ENCODE results near the gene WDR64. TPM values are rescaled to one million over a fixed set of nuclear protein-coding genes. Genes with fewer than 3 reads are reported as not detected.

Gene WDR64
- total and polyA plus RNA-seq, 7 donors = 0.09 TPM; not detected in 6

DNA sequence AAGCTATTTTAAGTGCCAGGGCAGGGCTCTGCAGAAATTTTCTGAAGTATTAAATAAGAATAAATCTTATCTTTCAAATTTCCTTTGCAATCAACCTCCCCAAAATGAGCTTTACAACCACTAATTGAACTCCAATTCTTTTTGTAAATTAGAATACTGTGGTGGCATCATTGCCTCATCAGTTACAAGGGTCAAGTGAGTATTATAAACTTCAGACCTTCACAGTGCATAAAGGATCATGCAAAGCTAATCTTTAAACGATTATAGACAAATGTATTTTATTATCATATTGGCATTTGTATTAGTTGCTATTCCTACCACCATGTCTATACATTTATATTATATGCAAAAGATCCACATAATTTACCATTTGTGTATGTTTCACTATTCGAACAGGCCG is 19.1 kb upstream of the WDR64 start:
- Histone ChIP-seq H3K27ac (no peak overlapping the region), H3K27me3 (no peaks in the 10 kb centered on the region), H3K4me3 (no peak overlapping the region), H3K4me1 (peaks cover 0 to 20% (median 8%) of the 10 kb centered on the region in 4 donors), H3K9me3 (no peaks in the 10 kb centered on the region), H3K36me3 (peaks cover 0 to 7% (median 0%) of the 10 kb centered on the region in 4 donors)
- DNase-seq = no peak
- intact Hi-C loops (cut with DNase I) = no loop called here
- TF ChIP-seq, protein P1, sequence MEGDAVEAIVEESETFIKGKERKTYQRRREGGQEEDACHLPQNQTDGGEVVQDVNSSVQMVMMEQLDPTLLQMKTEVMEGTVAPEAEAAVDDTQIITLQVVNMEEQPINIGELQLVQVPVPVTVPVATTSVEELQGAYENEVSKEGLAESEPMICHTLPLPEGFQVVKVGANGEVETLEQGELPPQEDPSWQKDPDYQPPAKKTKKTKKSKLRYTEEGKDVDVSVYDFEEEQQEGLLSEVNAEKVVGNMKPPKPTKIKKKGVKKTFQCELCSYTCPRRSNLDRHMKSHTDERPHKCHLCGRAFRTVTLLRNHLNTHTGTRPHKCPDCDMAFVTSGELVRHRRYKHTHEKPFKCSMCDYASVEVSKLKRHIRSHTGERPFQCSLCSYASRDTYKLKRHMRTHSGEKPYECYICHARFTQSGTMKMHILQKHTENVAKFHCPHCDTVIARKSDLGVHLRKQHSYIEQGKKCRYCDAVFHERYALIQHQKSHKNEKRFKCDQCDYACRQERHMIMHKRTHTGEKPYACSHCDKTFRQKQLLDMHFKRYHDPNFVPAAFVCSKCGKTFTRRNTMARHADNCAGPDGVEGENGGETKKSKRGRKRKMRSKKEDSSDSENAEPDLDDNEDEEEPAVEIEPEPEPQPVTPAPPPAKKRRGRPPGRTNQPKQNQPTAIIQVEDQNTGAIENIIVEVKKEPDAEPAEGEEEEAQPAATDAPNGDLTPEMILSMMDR (IDR thresholded peaks at IDR 0.05) = no peak
- TF ChIP-seq POLR2A (IDR thresholded peaks at IDR 0.05) (no peak), EP300 (IDR thresholded peaks at IDR 0.05) (no peak), POLR2AphosphoS5 (IDR thresholded peaks at IDR 0.05) (no peak)
- 84 to 90% methylated on average over 3 of the region's 3 CpGs for WGBS, 2 donors

DNA sequence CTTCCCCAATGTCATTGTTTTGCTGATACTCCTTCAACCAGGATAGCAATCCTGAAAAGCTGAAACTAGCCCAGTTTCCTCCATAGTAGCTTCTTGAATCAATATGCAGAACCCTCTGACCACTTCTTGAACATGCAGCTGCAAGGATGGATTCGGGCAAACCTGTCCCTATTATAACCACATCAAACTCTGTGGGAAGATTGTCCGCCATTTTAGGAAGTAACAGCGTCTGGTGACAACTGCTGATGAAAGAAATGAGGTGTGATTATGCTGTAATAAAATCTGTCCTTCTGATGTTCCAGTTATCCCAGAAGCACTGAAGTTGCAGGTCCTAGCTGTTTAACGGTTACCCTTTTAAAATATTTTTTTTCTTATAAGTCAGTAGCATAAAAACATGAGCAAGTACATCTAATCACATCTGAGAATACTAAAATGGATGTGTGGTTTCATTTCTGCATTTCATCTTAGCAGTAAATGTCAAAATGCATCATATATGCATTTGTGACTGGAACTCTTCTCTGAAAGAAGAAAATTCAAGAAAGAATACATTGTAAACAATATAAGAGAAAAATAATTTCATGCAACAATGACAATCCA is 16.4 kb upstream of the WDR64 start:
- no peaks in the 10 kb centered on the region for H3K27me3 ChIP-seq
- DNase-seq = no peak
- no peak overlapping the region for H3K27ac ChIP-seq
- WGBS, 2 donors = 63 to 86% methylated on average over 4 of the region's 4 CpGs
- TF ChIP-seq POLR2AphosphoS5 (IDR thresholded peaks at IDR 0.05) (no peak), EP300 (IDR thresholded peaks at IDR 0.05) (no peak), POLR2A (IDR thresholded peaks at IDR 0.05) (no peak)
- TF ChIP-seq, protein P1 (IDR thresholded peaks at IDR 0.05) = no peak
- no peak overlapping the region for H3K4me3 ChIP-seq
- H3K9me3 ChIP-seq = no peaks in the 10 kb centered on the region
- intact Hi-C loops (cut with DNase I) = no loop called here
- peaks cover 0 to 33% (median 20%) of the 10 kb centered on the region in 4 donors for H3K4me1 ChIP-seq
- H3K36me3 ChIP-seq = peaks cover 0 to 7% (median 0%) of the 10 kb centered on the region in 4 donors

DNA sequence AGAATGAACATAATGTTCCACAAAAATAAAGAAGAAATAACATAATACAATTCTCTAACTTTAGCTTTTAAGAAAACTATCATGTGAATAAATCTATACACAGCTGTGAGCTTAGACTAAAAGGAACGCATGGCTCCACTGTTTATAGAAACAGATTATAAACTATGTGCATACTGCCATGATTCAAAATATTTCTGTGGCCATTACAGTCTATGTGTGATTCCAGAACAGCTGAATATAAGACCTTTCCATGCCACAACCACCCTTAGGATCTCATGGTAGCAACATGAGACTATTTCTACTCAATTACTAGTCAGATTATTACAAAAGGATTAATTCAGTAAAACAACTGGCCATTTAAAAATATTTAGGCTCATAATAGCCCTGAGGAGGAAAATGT is 15.8 kb upstream of the WDR64 start:
- Histone ChIP-seq H3K9me3 (no peaks in the 10 kb centered on the region), H3K27ac (no peak overlapping the region), H3K4me1 (peaks cover 0 to 37% (median 20%) of the 10 kb centered on the region in 4 donors), H3K36me3 (peaks cover 0 to 7% (median 0%) of the 10 kb centered on the region in 4 donors), H3K27me3 (no peaks in the 10 kb centered on the region), H3K4me3 (no peak overlapping the region)
- 63 to 76% methylated on average over 1 of the region's 1 CpG for WGBS, 2 donors
- intact Hi-C loops (cut with DNase I) = no loop called here
- no peak for DNase-seq
- no peak for TF ChIP-seq EP300 (IDR thresholded peaks at IDR 0.05)
- TF ChIP-seq, protein P1 (IDR thresholded peaks at IDR 0.05) = no peak
- TF ChIP-seq POLR2A (IDR thresholded peaks at IDR 0.05) = no peak
- TF ChIP-seq POLR2AphosphoS5 (IDR thresholded peaks at IDR 0.05) = no peak

DNA sequence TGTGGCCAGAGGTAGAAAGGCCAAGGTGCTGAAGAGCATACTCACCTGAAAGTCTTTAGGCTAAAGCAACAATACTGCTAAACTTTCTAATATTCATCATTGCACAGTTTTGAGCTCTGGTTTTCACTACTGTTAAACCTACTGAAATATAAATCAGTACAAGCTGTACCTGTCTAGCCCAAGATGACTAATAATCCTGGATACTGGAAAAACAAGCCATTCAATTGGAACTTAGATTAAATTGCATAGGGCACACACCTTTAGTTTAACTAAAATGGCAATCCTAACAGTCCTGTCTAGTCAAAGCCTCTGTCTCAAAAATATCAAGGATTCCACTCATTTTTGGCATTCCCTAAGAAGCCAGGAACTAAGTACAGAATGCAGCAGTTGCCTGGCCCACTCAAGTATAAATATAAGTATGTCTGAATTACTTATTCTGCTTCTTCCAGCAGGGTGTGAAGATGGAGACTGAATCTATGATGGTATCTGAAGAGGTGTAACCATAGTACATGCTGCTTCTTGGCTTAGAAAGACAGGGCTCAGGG is 15.0 kb upstream of the WDR64 start:
- H3K36me3 ChIP-seq = peaks cover 0 to 7% (median 0%) of the 10 kb centered on the region in 4 donors
- TF ChIP-seq POLR2A (IDR thresholded peaks at IDR 0.05) = no peak
- TF ChIP-seq, protein P1 (IDR thresholded peaks at IDR 0.05) = no peak
- TF ChIP-seq POLR2AphosphoS5 (IDR thresholded peaks at IDR 0.05) = no peak
- no peak for TF ChIP-seq EP300 (IDR thresholded peaks at IDR 0.05)
- no peak overlapping the region for H3K27ac ChIP-seq
- no peak for DNase-seq
- peaks cover 0 to 37% (median 20%) of the 10 kb centered on the region in 4 donors for H3K4me1 ChIP-seq
- intact Hi-C loops (cut with DNase I) = no loop called here
- H3K4me3 ChIP-seq = no peak overlapping the region
- no peaks in the 10 kb centered on the region for H3K27me3 ChIP-seq
- H3K9me3 ChIP-seq = no peaks in the 10 kb centered on the region

All from sigmoid colon (tissue), 7 donors.